ENCODE results near the gene LDLRAP1.
A peak's percentile ranks its signal among the peaks of the same experiment; 100 is the strongest.

Gene LDLRAP1

GRCh38 chr1:25530186-25531081, 13.0 kb upstream of the LDLRAP1 start:
- Histone ChIP-seq H3F3A (ENCODE audit: insufficient read depth, low read length) (no peaks in the 10 kb centered on the region), H3K36me3 (ENCODE audit: insufficient read depth, low read length) (no peaks in the 10 kb centered on the region), H3K4me2 (ENCODE audit: low read length) (no peak overlapping the region), H3K9me2 (ENCODE audit: low read depth, low read length) (no peaks in the 10 kb centered on the region), H3K9me3 (ENCODE audit: low read length) (no peaks in the 10 kb centered on the region), H3K27ac (ENCODE audit: low read depth, low read length, poor library complexity, severe bottlenecking) (no peak overlapping the region), H3K9ac (ENCODE audit: low read length) (no peak overlapping the region), H3K27me3 (ENCODE audit: insufficient read depth, low read length) (0 out of 2 replicates have a peak, but pooled peaks cover 2% of the 10 kb centered on the region), H4K20me1 (ENCODE audit: insufficient read depth, low read length) (no peaks in the 10 kb centered on the region), H3K4me3 (ENCODE audit: low read depth, low read length, poor library complexity, severe bottlenecking) (no peak overlapping the region), H2AFZ (ENCODE audit: low read length) (no peak overlapping the region), H3K79me2 (ENCODE audit: insufficient read depth, low read length) (no peaks in the 10 kb centered on the region), H3K4me1 (ENCODE audit: insufficient read depth, low read length, severe bottlenecking) (no peaks in the 10 kb centered on the region)
- TF ChIP-seq EZH2 (IDR thresholded peaks at IDR 0.05; ENCODE audit: borderline replicate concordance, low read length) (no peak), CTCF (IDR thresholded peaks at IDR 0.05; ENCODE audit: low read length) (no peak)

- Histone ChIP-seq H3K4me3 (ENCODE audit: low read depth, low read length, poor library complexity, severe bottlenecking) (no peak overlapping the region), H3K4me1 (ENCODE audit: insufficient read depth, low read length, severe bottlenecking) (no peaks in the 10 kb centered on the region), H4K20me1 (ENCODE audit: insufficient read depth, low read length) (no peaks in the 10 kb centered on the region), H3K9me3 (ENCODE audit: low read length) (no peaks in the 10 kb centered on the region), H3F3A (ENCODE audit: insufficient read depth, low read length) (no peaks in the 10 kb centered on the region), H2AFZ (ENCODE audit: low read length) (no peak overlapping the region), H3K27ac (ENCODE audit: low read depth, low read length, poor library complexity, severe bottlenecking) (no peak overlapping the region), H3K36me3 (ENCODE audit: insufficient read depth, low read length) (no peaks in the 10 kb centered on the region), H3K4me2 (ENCODE audit: low read length) (no peak overlapping the region), H3K79me2 (ENCODE audit: insufficient read depth, low read length) (no peaks in the 10 kb centered on the region), H3K27me3 (ENCODE audit: insufficient read depth, low read length) (no peaks in the 10 kb centered on the region), H3K9ac (ENCODE audit: low read length) (no peak overlapping the region), H3K9me2 (ENCODE audit: low read depth, low read length) (no peaks in the 10 kb centered on the region)
- TF ChIP-seq EZH2 (IDR thresholded peaks at IDR 0.05; ENCODE audit: borderline replicate concordance, low read length) (no peak), CTCF (IDR thresholded peaks at IDR 0.05; ENCODE audit: low read length) (no peak)
Measured at GRCh38 chr1:25531082-25531461, 12.3 kb upstream of the LDLRAP1 start.

GRCh38 chr1:25532970-25533369, 10.4 kb upstream of the LDLRAP1 start:
- no peaks in the 10 kb centered on the region for H3F3A ChIP-seq (ENCODE audit: insufficient read depth, low read length)
- H3K9me2 ChIP-seq (ENCODE audit: low read depth, low read length): no peaks in the 10 kb centered on the region
- H3K9me3 ChIP-seq (ENCODE audit: low read length): no peaks in the 10 kb centered on the region
- no peak overlapping the region for H3K27ac ChIP-seq (ENCODE audit: low read depth, low read length, poor library complexity, severe bottlenecking)
- H3K36me3 ChIP-seq (ENCODE audit: insufficient read depth, low read length): no peaks in the 10 kb centered on the region
- H3K9ac ChIP-seq (ENCODE audit: low read length): no peak overlapping the region
- no peaks in the 10 kb centered on the region for H3K79me2 ChIP-seq (ENCODE audit: insufficient read depth, low read length)
- no peak overlapping the region for H2AFZ ChIP-seq (ENCODE audit: low read length)
- TF ChIP-seq CTCF (IDR thresholded peaks at IDR 0.05; ENCODE audit: low read length) (peak; percentile 13; the same call in 1 of the 2 replicates), EZH2 (IDR thresholded peaks at IDR 0.05; ENCODE audit: borderline replicate concordance, low read length) (no peak)
- H3K4me2 ChIP-seq (ENCODE audit: low read length): no peak overlapping the region
- H3K4me1 ChIP-seq (ENCODE audit: insufficient read depth, low read length, severe bottlenecking): no peaks in the 10 kb centered on the region
- H3K27me3 ChIP-seq (ENCODE audit: insufficient read depth, low read length): no peaks in the 10 kb centered on the region
- H3K4me3 ChIP-seq (ENCODE audit: low read depth, low read length, poor library complexity, severe bottlenecking): no peak overlapping the region
- no peaks in the 10 kb centered on the region for H4K20me1 ChIP-seq (ENCODE audit: insufficient read depth, low read length)
